Right renal cortex interstitium (tissue), 3 donors: ENCODE results near the gene SLC22A14. TPM values are rescaled to one million over a fixed set of nuclear protein-coding genes. Genes with fewer than 3 reads are reported as not detected.
"Not testable (repeated sequence)": the region's sequence is repeated elsewhere in the genome, so short reads cannot be mapped to it uniquely, and the experiment has no call there.

Source experiments
- DNase-seq, 3 donors: peaks; one replicate each; pipeline ENCODE4 v3.0.0-alpha.2; 2013; ENCODE audit warnings: low read depth in 3 of 3, low spot score in 2 of 3
- polyA plus RNA-seq, 3 donors: library from polyadenylated mRNA; unstranded; fragments of 120-200 nt; gene quantifications; one replicate each; pipeline ENCODE4 v1.2.1, GENCODE V29; 2013; ENCODE audit not compliant: insufficient read length in 3 of 3

The SLC22A14 gene
- polyA plus RNA-seq, 3 donors = 0.30 to 0.44 (median 0.37) TPM

DNA sequence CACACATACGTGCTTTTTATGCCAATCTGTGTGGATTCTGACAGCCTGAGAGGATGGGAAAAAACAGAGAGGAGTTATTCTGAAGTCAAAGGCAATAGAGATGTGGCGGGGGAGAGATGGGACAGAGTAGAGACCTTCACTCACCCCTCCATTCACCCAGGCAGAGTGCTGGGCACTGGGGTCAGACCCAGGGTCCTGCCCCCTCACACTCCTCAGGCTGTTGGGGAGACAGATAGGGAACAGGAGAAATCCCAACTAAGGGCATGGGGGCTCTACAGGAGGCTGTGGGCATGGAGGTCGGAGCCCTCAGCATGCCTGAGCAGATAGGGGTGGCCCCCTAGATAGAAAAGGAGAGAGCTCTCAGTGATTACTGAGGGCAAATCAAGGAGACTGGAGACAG, 30.3 kb downstream of the SLC22A14 start:
- no peak for DNase-seq

DNA sequence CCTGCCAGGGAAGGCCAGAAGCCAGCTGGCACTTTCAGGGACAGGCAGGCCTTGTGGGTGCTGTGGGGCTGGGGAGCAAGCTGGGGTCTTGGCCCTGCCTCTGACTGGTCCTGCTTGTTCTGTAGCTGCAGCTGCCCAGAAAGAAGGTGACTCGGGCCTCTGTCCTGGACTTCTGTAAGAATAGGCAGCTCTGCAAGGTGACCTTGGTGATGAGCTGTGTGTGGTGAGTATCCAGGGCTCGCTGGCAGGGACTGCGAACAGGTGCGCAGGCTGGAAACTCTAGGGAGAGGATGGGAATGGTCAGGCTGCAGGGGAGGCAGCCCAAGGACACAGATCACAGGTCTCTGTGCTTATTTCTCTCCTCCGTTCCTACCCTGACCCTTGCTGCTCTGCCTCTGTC, 31.2 kb downstream of the SLC22A14 start:
- DNase-seq = no peak

DNA sequence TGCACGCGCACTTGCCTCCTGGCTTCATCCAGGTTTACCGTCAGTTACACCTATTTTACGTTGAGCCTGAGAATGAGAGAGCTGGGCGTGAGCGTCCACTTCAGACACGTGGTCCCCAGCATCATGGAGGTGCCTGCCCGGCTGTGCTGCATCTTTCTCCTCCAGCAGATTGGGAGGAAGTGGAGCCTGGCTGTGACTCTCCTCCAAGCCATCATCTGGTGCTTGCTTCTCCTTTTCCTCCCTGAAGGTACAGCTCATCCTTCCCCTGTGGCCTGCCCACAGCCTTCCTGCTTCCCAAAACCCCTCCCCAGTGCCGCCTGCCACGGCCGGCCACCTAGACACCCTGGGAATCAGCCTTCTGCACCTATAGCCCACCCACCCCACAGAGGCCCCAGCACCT, 31.6 kb downstream of the SLC22A14 start:
- no peak for DNase-seq

DNA sequence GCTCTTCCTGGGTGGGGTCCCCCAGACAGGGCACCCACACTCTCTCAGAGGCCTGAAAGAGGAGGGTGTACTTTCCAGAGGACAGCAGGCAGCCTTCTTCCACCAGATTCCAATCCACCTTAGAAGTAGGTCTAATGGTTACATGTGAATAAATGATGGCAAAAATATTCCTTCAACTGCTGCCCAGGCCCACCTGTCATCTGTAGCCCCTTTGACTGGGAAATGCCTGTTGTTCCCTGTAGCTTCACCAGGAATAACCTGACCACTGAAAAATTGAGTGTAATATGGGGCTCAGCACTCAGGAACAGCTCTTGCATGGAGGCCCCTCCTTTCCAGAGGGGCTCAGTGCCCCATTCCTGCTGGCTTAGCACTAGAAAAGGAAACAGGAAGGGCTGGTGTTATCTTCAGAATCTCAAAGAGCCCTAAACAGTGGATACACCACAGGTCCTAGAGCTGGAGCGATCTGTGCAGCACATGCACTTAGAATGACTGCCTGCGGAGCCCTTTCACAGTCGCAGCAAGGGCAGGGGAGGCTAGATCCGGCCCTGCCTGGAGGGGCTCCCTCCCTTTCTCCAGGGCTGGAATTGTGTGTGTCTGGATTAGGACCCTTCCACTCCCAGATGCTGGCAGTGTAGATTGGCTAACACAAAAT, 32.1 kb downstream of the SLC22A14 start:
- no peak for DNase-seq

DNA sequence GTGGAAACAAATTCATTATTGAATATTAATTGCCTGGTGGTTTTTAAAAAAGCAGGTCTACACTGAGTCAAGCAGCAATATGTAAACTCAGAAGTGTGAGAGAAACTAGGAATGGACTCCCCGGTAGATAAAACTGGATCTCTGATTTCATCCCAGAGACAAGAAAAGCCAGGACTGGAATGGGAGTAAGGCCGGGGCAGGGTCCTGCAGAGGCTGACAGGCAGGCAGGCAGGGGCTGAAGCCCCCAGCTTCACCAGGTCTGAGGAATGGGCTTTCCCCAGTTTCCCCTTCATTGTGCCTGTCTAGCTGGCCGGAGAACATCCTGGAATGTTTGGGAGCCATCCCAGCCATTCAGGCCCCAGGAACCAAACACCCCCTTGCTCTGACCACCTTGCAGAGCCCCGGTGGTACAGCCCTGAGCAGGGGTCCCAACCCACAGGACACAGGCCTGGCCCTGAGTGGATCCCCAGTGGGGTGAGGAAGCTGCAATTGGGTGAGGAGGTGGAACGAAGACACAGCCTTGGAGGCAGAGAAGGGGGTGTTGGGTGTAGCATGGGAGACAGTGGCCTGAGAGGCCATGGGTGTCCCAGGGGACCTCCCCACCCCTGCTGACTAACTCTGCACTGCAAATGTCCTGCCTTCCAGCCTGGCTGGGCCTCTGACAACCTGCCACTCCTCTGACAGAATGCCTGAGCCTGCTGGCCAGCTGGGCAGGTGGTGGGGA, 32.8 kb downstream of the SLC22A14 start:
- DNase-seq = no peak

DNA sequence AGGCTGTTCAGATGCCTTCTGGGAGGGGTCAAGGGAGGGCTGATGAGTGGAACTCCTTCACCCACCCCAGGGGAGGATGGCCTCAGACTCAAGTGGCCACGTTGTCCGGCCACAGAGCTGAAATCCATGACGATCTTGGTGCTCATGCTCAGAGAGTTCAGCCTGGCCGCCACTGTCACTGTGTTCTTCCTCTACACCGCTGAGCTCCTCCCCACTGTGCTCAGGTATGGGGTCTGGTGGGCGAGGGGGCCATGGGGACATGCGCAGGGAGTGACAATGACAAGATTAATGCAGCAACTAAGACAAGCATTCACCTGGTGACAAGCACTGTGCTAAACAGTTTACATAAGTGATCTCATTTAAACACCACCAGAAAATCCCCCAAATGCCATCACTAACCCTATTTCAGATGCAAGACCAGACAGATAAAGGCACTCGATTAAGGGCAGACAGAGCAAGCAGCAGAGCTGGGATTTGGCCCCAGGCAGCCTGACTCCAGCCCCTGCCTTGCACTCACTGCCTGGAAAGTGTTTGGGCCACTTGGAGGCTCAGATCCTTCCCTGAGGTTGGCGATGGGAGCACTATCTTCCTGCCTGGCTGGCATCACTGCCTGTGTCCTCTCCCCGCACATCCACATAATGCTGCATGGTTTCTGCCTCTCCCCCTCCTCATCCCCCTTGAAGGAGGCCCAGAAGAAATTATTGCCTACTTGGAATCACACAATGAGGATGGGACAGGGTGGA, 33.6 kb downstream of the SLC22A14 start:
- no peak for DNase-seq

DNA sequence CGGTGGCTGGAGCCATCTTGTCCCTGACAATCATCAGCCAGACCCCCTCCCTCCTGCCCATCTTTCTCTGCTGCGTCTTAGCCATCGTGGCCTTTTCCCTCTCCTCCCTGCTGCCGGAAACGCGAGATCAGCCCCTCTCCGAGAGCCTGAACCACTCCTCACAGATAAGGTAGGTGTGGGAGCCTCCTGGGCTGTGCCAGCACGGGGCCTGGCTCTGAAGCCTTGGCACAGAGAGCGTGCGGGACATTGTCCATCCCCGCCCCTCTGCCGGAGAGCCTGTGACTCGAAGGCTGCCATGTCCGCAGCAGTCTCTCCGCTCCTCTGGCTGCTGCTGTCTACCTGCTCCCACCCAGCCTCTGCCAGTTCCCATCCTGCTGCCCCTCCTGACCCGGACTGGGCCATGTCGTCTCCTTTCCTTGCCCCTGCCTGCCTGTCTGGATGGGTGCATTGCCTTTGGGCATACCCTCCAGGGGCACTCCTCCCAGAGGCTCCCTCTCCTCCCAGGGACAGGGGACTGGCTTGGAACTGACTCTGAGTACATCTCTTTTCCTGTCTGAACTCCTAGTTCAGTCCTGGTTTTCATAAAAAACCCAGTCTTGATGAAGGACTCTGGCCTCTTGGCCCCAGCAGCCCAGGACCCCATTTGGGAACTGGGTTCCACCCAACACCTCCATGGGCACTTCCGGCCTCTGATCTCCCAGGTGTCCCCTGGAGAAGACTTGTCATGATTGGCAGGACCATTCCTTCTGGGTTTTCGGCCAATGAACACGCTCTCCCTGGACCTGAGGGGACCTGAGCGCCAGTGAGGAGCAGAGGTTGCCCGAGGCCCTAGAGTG, 34.5 kb downstream of the SLC22A14 start:
- DNase-seq = no peak

DNA sequence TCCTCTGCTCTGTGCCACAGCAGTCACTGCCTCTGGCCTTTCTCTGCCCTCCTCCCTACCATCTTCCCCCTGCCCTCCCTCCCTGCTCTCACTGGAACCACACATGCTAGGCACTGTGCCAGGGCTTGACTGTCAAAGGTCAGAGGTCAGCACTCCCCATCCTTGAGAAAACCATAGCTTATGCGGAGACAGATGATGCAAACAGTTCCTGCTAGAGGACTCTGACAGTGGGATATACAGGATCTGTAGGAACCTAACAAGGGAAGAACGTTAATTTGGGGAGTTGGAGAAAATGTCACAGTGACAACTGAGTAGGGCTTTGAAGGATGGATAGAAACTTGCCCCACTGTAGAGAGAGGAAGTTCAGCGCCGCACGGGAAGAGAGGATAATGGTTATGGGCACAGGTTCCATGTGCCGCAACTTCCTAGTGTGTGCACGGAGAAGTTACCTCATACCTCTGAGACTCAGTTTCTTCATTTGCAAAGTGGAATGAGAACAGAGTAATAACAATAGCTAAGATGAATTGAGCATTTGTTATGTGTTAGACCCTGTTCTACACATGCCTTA, 35.2 kb downstream of the SLC22A14 start:
- DNase-seq = no peak

DNA sequence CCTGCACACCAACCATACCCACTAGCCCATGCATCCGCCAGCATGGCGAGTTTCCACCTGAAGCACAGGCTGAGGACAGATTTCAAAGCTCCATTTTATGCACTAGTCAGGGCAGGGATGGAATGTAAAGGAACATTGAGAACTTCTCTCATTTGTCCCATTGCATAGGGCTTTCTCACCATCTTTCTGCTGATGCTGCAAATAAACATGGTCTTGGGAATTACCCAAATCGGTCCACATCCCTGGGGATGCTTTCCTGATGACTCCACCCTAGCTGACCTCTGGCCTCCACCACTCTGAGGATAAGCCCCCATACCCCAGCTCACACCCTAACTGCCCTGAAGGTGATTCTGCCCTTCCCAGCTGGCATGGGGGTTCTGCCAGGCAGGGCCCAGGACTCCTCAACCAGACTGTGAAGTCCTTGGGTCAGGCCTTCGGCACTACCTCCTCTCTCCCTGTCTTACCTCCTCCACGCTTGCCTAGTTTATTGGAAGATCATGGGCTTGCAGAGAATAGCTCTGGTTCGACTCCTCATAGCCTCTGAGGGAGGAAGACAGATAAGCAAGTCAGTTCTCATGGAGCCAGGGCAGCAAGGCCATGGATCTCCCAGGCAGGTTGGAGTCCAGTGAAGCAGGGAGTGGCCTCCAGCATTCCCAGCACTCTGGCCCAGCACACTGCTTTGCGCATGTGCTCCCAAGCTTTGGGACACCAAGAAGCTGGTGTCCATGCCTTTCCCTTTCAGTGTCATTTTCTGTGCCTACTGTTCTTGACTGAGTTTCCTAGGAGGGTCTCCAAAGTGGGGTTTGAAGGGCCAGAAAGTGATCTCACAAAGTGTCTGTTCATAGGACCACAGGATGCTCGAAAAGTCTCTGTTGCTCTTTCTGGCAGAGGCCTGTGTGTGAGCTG, 36.9 kb downstream of the SLC22A14 start:
- DNase-seq = no peak

DNA sequence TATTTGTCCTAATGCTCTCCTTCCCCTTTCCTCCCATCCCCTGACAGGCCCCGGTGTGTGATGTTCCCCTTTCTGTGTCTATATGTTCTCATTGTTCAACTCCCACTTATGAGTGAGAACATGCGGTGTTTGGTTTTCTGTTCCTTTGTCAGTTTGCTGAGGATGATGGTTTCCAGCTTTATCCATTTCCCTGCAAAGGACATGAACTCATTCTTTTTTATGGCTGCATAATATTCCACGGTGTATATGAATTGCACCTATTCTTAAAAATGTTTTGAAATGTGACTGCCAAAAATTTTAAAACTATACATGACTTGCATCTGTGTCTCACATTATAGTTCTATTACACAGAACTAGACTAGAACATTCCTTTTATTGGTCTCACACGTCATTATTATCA, 38.5 kb downstream of the SLC22A14 start:
- not testable (repeated sequence) for DNase-seq

DNA sequence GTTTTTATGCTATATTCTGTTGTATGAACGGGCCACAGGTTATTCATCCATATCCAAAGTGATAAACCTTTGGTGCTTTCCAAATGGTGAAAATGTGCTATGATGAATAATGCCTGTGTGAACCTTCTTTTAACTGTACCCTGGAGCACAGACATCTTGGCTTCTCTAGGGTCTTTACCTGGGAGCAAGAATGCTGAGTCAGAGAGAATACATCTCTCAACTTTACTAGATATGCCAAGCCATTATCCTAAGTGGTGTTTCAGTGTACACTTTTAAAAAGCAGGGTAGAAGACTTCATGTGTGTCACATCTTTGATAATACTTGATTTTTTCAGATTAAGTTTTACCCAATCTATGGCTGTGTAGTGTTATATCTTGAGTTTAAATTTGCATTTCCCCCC, 41.0 kb downstream of the SLC22A14 start:
- no peak for DNase-seq

DNA sequence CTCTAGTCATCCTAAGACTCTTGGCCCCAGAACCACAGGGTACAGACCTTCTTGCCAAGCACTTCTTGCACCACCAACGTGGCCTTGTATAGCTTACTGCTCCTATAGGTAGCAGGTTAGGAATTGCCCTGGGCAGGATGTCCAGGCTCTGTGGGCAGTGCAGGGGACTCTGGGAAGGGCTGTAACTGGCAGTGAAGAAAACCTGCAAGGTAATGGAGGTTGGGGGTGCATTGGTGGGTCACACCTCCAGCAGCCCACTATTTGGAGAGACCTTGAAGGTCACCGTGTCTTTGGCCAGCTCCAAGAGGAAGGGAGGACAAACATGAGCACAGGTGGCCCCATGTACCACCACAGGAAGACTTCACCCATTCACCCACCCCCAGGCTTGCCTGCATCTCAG, 43.2 kb downstream of the SLC22A14 start:
- DNase-seq = no peak

DNA sequence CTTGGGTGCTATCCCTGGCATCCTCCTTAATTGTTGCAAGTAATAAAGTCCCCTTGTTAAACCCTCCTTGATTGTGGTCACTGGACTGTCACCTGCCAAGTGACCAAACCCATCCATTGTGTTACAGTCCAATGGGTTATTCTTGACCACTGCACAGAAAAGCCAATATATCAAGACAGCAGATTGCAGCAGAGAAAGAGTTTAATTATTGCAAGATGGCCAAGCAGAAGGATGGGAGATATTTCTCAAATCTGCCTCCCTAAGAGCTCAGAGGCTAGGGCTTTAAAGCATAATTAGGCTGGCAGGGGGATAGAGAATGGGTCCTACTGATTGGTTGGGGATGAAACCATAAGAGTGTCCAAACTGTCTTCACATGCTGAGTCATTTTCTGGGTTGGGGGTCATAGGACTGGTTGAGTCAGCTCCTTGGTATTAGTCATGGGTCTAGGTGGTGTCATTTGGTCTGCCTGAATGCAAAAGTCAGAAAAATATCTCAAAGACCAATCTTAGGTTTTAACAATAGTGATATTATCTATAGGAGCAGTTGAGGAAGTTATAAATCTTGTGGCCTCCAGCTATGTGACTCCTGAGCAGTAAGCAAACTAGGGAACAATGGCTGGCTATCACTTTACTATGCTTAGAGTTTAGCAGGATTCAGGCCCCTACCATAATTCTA, 45.4 kb downstream of the SLC22A14 start:
- no peak for DNase-seq

DNA sequence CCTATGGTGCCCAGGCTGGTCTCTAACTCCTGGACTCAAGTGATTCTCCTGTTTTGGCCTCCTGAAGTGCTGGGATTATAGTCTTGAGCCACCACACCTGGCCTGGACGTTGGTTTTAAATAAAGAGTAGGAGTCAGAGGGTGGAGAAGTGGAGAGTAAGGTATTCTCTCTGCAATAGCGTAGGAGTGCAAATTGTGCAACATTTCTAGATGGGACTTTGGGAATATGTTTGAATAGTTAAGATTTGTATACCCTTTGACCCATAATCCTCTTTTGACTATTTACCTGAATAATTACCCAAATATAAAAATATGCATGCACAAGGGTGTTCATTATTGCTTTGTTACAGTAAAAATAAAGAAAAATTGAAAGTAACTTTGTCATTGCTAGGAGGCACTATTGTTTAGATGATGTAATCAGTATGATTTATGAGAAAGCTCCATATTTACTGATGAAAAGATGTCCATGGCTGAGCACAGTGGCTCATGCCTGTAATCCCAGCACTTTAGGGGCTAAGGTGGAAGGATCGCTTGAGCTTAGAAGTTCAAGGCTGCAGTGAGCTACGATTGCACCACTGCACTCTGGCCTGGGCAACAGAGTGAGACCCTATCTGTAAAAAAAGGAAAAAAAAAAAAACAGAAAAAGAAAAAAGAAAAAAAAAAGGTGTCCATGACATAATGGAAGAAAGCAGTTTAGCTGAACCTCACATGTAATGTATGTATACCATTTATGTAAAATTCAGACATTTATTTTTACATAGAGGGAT, 49.3 kb downstream of the SLC22A14 start:
- DNase-seq = no peak

DNA sequence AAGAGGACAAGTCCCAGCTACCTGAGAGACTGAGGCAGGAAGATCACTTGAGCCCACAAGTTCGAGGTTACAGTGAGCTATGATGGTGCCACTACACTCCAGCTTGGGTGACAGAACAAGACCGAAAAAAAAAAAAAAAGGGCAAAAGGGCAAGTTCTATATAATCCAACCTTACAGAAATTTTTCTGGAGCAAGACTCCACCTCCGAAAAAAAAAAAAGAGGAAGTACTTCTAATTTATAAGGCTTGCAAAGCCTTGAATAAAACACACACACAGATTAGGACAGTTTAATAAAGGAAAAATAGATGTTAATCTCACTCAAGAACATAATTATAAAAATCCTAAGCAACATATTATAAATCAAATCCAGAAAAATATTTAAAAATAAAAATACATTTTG, 50.1 kb downstream of the SLC22A14 start:
- no peak for DNase-seq

DNA sequence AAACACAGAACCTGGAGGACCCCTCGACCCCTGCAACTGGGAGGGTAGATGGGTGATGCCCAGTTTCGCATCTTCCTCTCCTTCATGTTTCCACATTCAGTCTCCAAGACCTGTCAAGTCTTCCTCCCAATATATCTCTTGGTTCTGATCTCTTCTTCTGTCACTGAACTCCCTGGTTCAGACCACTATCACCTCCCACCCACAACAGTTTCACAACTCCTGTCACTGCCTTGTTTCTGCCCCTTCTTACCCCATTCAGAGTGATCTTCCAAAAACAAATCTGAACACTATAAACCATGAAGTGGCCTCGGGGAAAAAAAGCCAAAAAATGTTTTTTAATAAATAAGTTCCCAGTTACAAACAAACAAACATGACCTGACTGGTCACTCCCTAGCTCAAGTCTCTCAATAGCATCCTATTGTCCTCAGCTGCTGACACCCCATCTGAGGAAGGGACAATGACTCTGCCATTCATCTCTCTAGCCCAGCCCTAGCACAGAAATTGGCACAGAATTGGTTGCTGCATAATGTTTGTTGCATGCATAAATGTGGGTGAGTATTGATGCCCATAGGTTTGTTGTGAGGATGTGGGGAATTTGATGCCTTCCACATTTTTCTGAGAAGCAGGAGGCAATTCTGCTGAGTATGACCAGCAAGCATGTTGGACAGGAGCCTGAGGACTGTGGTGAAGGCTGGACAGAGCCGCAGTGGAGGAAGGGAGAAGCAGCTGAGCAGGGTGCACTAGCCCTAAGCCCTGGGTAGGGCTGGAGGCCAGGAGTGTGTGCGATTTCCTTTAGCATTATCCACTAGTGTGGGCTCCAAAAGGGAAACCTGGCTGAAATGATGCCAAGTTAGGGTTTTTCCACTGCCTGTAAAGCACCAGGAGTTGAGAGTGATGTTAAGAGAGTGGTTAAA, 52.3 kb downstream of the SLC22A14 start:
- DNase-seq = no peak

DNA sequence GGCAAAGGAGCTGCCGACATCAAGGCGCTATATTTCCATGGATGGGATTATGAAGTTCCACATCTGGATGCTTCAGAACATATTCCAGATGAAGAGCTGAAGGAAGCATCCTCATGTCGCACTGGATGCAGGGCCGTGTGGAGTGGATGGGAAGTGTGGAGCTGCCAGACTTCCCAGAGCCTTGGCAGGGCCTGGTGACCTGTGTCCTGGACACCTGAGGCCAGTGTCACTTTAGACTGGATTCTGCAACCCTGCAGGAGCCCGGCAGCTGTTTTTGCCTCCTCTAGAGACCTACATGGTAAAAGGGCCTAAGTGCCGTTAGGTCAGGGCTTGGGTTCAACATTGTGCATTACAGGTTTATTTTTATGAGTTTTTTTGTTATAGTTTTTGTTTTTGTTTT, 53.2 kb downstream of the SLC22A14 start:
- DNase-seq = no peak
